H9 (cell line): ENCODE results near the gene TERC. TPM values are rescaled to one million over a fixed set of nuclear protein-coding genes. Genes with fewer than 3 reads are reported as not detected.

ENCODE experiments used
- DNase-seq: peaks from one replicate; pipeline ENCODE4 v3.0.0-alpha.2; 2017
- H2AFZ ChIP-seq: one replicate; pipeline ENCODE4 v1.6.1; 2013; ENCODE audit warnings: mild to moderate bottlenecking, low read length, control low read depth, moderate library complexity
- H2AK5ac ChIP-seq: 2 replicates; pipeline ENCODE4 v1.6.1; 2013; ENCODE audit warnings: low read length, control low read depth, mixed read lengths; ENCODE audit not compliant: insufficient read length
- H2BK120ac ChIP-seq: one replicate; pipeline ENCODE4 v1.6.1; 2013; ENCODE audit warnings: low read depth, mild to moderate bottlenecking, low read length, control low read depth, inconsistent platforms; ENCODE audit not compliant: poor library complexity, severe bottlenecking
- H2BK12ac ChIP-seq: 2 replicates; pipeline ENCODE4 v1.6.1; 2013; ENCODE audit warnings: low read length, control low read depth, mixed read lengths, low read depth; ENCODE audit not compliant: insufficient read length
- H2BK15ac ChIP-seq: 2 replicates; pipeline ENCODE4 v1.6.1; 2013; ENCODE audit warnings: low read depth, low read length, control low read depth
- H2BK20ac ChIP-seq: one replicate; pipeline ENCODE4 v1.6.1; 2013; ENCODE audit warnings: low read depth, mild to moderate bottlenecking, low read length, control low read depth, inconsistent platforms; ENCODE audit not compliant: poor library complexity, severe bottlenecking
- H2BK5ac ChIP-seq: 2 replicates; pipeline ENCODE4 v1.6.1; 2013; ENCODE audit warnings: low read length, control low read depth, mixed read lengths; ENCODE audit not compliant: insufficient read length
- H3K14ac ChIP-seq: 2 replicates; pipeline ENCODE4 v1.6.1; 2013; ENCODE audit warnings: low read length, control low read depth; ENCODE audit not compliant: insufficient read depth
- H3K18ac ChIP-seq: 2 replicates; pipeline ENCODE4 v1.6.1; 2013; ENCODE audit warnings: low read depth, mild to moderate bottlenecking, mixed read lengths, low read length, control low read depth; ENCODE audit not compliant: insufficient read length
- H3K23ac ChIP-seq: 2 replicates; pipeline ENCODE4 v1.6.1; 2013; ENCODE audit warnings: low read length, control low read depth, mixed read lengths, low read depth; ENCODE audit not compliant: insufficient read length
- H3K23me2 ChIP-seq: 2 replicates; pipeline ENCODE4 v1.6.1; 2013; ENCODE audit warnings: low read depth, mild to moderate bottlenecking, mixed read lengths, low read length, control low read depth; ENCODE audit not compliant: insufficient read length, poor library complexity, severe bottlenecking
- H3K27ac ChIP-seq: 2 replicates; pipeline ENCODE4 v1.5.1; 2013; ENCODE audit warnings: low read length, control low read depth, mixed read lengths, low read depth; ENCODE audit not compliant: insufficient read length
- H3K27me3 ChIP-seq: 2 replicates; pipeline ENCODE4 v1.6.1; 2013; ENCODE audit warnings: low read length, control low read depth, inconsistent platforms; ENCODE audit not compliant: insufficient read depth
- H3K4ac ChIP-seq: 2 replicates; pipeline ENCODE4 v1.6.1; 2013; ENCODE audit warnings: low read depth, mild to moderate bottlenecking, control low read depth, inconsistent platforms, low read length, moderate library complexity
- H3K4me1 ChIP-seq: 2 replicates; pipeline ENCODE4 v1.6.1; 2013; ENCODE audit warnings: low read length, control low read depth, inconsistent platforms; ENCODE audit not compliant: insufficient read depth
- H3K4me2 ChIP-seq: 2 replicates; pipeline ENCODE4 v1.6.1; 2013; ENCODE audit warnings: low read length, control low read depth, mixed read lengths; ENCODE audit not compliant: insufficient read length, insufficient read depth
- H3K56ac ChIP-seq: 2 replicates; pipeline ENCODE4 v1.6.1; 2013; ENCODE audit warnings: low read depth, mild to moderate bottlenecking, mixed read lengths, low read length, control low read depth; ENCODE audit not compliant: insufficient read length
- H3K79me1 ChIP-seq: 2 replicates; pipeline ENCODE4 v1.6.1; 2013; ENCODE audit warnings: low read depth, mild to moderate bottlenecking, moderate library complexity, low read length, control low read depth, inconsistent platforms; ENCODE audit not compliant: insufficient read depth, poor library complexity, severe bottlenecking
- H3K79me2 ChIP-seq: 2 replicates; pipeline ENCODE4 v1.6.1; 2013; ENCODE audit warnings: low read length, control low read depth, inconsistent platforms; ENCODE audit not compliant: insufficient read depth
- H3K9ac ChIP-seq: 2 replicates; pipeline ENCODE4 v1.6.1; 2013; ENCODE audit warnings: low read length, control low read depth, mixed read lengths; ENCODE audit not compliant: insufficient read length; ENCODE audit errors: extremely low read depth
- H3K9me3 ChIP-seq: one replicate; pipeline ENCODE4 v1.6.1; 2013; ENCODE audit warnings: low read depth, low read length, inconsistent platforms; ENCODE audit not compliant: control insufficient read depth
- H3T11ph ChIP-seq: one replicate; pipeline ENCODE4 v1.6.1; 2013; ENCODE audit warnings: mild to moderate bottlenecking, low read length, control low read depth, inconsistent platforms
- H4K20me1 ChIP-seq: one replicate; pipeline ENCODE4 v1.6.1; 2013; ENCODE audit not compliant: control insufficient read depth, insufficient read length, insufficient read depth
- H4K5ac ChIP-seq: 2 replicates; pipeline ENCODE4 v1.6.1; 2013; ENCODE audit warnings: low read depth, mild to moderate bottlenecking, mixed read lengths, low read length, control low read depth; ENCODE audit not compliant: insufficient read length
- H4K8ac ChIP-seq: replicated peaks from 2 replicates; pipeline ENCODE4 v1.6.1; 2013; ENCODE audit warnings: low read length, control low read depth, mixed read lengths, low read depth; ENCODE audit not compliant: insufficient read length
- H4K91ac ChIP-seq: 2 replicates; pipeline ENCODE4 v1.6.1; 2013; ENCODE audit warnings: low read depth, mild to moderate bottlenecking, moderate library complexity, mixed read lengths, low read length, control low read depth; ENCODE audit not compliant: insufficient read length
- H3K27ac Mint-ChIP-seq, 3 experiments: 2 replicates in 2 of 3; 3 replicates in 1 of 3; pipeline ENCODE4 v1.8.0; 2020 to 2021; ENCODE audit warnings: mixed read lengths in 3 of 3, mild to moderate bottlenecking in 1 of 3, moderate library complexity in 1 of 3
- H3K27me3 Mint-ChIP-seq: 2 replicates; pipeline ENCODE4 v1.8.0; 2021; ENCODE audit warnings: low read depth, mild to moderate bottlenecking, moderate library complexity, mixed read lengths
- H3K36me3 Mint-ChIP-seq, 3 experiments: 2 replicates in 2 of 3; 3 replicates in 1 of 3; pipeline ENCODE4 v1.8.0; 2020 to 2021; ENCODE audit warnings: low read depth in 3 of 3, mixed read lengths in 3 of 3; ENCODE audit not compliant: insufficient read depth in 1 of 3
- H3K4me1 Mint-ChIP-seq, 2 experiments: 2 replicates each; pipeline ENCODE4 v1.8.0; 2020; ENCODE audit warnings: mixed read lengths in 2 of 2
- H3K4me3 Mint-ChIP-seq, 2 experiments: 2 replicates in 1 of 2; 3 replicates in 1 of 2; pipeline ENCODE4 v1.8.0; 2020 to 2021; ENCODE audit warnings: mild to moderate bottlenecking in 2 of 2, mixed read lengths in 2 of 2, moderate library complexity in 1 of 2
- H3K9me3 Mint-ChIP-seq, 2 experiments: 2 replicates in 1 of 2; 3 replicates in 1 of 2; pipeline ENCODE4 v1.8.0; 2020; ENCODE audit warnings: mild to moderate bottlenecking in 2 of 2, mixed read lengths in 2 of 2, moderate library complexity in 1 of 2
- CTCF ChIP-seq: fragments of 200-600 bp; sonication (generic); conservative IDR thresholded peaks from 3 replicates; pipeline ENCODE4 v1.8.0; 2021; ENCODE audit warnings: antibody characterized with exemption, mild to moderate bottlenecking
- WGBS: extraction: QIAGEN DNeasy Blood & Tissue Kit; methylation state at CpG from one replicate; pipeline ENCODE4 v1.1.7; 2013; ENCODE audit warnings: missing lambda C conversion rate, low lambda C conversion rate, mixed read lengths; ENCODE audit not compliant: insufficient read length; ENCODE audit errors: extremely low coverage; 5-methylcytosine and 5-hydroxymethylcytosine counted together
- total RNA-seq: library from RNA; stranded (reverse); gene quantifications from 2 replicates; pipeline ENCODE4 v1.2.1, GENCODE V29; 2021

The TERC gene
- total RNA-seq, 1 experiment from 2014 or later, result 14.1 TPM

DNA sequence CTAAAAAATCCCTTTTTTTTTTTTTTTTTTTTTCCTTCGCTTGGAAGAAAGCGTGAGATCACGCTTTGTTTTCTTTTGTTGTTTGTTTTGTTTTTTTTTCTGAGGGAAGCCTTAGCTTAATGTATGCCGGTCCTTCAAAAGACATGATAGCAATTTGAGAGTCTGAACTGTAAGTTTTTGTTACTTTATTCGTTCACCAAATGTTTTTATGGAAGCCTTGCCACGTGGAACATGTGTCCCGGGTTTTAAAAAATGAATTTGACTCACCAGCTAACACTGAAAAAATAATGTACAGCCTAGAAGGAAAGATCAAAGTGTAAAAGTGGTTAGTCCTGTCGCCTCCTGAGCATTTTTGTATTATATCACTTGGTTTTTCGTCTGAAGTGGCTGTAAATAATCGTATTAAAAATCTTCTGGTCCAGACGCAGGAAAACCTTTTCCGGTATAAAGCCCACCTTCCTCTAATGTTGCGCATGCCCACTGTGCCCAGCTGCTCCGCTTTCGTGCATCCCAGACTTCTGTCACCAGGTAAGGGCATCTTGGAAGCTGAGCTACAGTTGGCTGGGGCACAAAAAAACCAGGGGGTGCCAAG, 7.5 kb upstream of the TERC start:
- Histone ChIP-seq H3K56ac (no peak overlapping the region), H2BK120ac (peak overlapping the region; percentile 75), H4K91ac (no peak overlapping the region), H2BK15ac (no peak overlapping the region), H3K27ac (peak overlapping the region; percentile 85), H4K8ac (no peak overlapping the region), H3K23me2 (no peaks in the 10 kb centered on the region), H3K9me3 (no peaks in the 10 kb centered on the region), H2BK12ac (no peak overlapping the region), H3K79me1 (no peaks in the 10 kb centered on the region), H3K18ac (peak overlapping the region; percentile 94), H3K14ac (peak overlapping the region; percentile 93), H2BK20ac (no peak overlapping the region), H3K23ac (no peak overlapping the region), H4K20me1 (no peaks in the 10 kb centered on the region), H3K79me2 (peaks cover 7% of the 10 kb centered on the region; the same call in 1 of the 2 replicates), H3K4ac (no peak overlapping the region; the same call in 1 of the 2 replicates), H3K9ac (peak overlapping the region; percentile 93), H2BK5ac (no peak overlapping the region), H3K4me1 (no peaks in the 10 kb centered on the region), H2AK5ac (no peak overlapping the region), H3K4me2 (peak overlapping the region; percentile 96), H3K27me3 (no peaks in the 10 kb centered on the region), H3T11ph (peak overlapping the region; percentile 80), H2AFZ (no peak overlapping the region), H4K5ac (no peak overlapping the region)
- no CpG with 5 or more reads among the region's 15 CpGs for WGBS
- H3K4me3 Mint-ChIP-seq, result peak overlapping the region; percentile 94 to 98
- TF ChIP-seq CTCF, result no peak
- H3K9me3 Mint-ChIP-seq, result no peaks in the 10 kb centered on the region; a peak in 1 of 5 replicates
- H3K27ac Mint-ChIP-seq, result peak overlapping the region; percentile 98 to 100 (median 100)
- H3K27me3 Mint-ChIP-seq, result no peaks in the 10 kb centered on the region; the same call in 1 of the 2 replicates
- H3K4me1 Mint-ChIP-seq, result peaks cover 28 to 30% of the 10 kb centered on the region in 2 experiments
- DNase-seq, result peak; percentile 79
- H3K36me3 Mint-ChIP-seq, result peaks cover 2 to 30% (median 28%) of the 10 kb centered on the region in 3 experiments; a peak in 6 of 7 replicates
